GM13976 (cell line): ENCODE results near the gene C1orf105.

ENCODE experiments used
- DNase-seq: peaks from one replicate; pipeline ENCODE4 v3.0.0; 2012; ENCODE audit warnings: low spot score
- in situ Hi-C: fragments of 300-500 bp; cut with MboI; formaldehyde crosslinking; loops from one replicate; pipeline ENCODE4 v1.12.0; 2022; ENCODE audit warnings: low sequenced_read_pairs, mixed read lengths, inconsistent platforms; ENCODE audit not compliant: unreplicated experiment
- TF ChIP-seq, protein P1 (sequence below): IDR thresholded peaks from 2 replicates; pipeline ENCODE4 v1.5.1; 2012; ENCODE audit warnings: borderline replicate concordance, mild to moderate bottlenecking; ENCODE audit not compliant: insufficient read depth; ENCODE audit errors: extremely low read depth, missing control alignments, control extremely low read depth

Gene C1orf105

GRCh38 chr1:172476218-172476811 lies 55.8 kb downstream of the C1orf105 start:
- in situ Hi-C loops = no loop called here
- TF ChIP-seq, protein P1, sequence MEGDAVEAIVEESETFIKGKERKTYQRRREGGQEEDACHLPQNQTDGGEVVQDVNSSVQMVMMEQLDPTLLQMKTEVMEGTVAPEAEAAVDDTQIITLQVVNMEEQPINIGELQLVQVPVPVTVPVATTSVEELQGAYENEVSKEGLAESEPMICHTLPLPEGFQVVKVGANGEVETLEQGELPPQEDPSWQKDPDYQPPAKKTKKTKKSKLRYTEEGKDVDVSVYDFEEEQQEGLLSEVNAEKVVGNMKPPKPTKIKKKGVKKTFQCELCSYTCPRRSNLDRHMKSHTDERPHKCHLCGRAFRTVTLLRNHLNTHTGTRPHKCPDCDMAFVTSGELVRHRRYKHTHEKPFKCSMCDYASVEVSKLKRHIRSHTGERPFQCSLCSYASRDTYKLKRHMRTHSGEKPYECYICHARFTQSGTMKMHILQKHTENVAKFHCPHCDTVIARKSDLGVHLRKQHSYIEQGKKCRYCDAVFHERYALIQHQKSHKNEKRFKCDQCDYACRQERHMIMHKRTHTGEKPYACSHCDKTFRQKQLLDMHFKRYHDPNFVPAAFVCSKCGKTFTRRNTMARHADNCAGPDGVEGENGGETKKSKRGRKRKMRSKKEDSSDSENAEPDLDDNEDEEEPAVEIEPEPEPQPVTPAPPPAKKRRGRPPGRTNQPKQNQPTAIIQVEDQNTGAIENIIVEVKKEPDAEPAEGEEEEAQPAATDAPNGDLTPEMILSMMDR = no peak

DNA sequence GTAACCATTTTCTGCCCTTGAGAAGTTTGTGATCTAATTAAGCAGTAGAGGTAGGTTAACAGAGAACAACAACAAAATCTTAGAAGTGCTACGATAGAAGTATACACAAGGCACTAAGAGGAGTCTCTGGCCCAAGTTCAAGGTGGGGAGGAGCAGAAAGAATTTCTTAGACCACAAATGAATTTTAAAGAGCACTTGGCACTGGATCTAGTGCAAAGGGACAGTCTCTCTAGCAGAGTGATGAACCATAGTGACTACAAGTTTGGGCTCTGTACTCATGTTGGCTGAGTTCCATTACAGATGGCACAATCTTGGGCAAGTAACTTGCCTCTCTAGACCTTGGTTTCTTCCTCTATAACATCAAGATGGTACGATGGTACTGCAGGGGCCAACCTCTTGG lies 56.7 kb downstream of the C1orf105 start:
- in situ Hi-C loops = no loop called here
- no peak for DNase-seq
- TF ChIP-seq, protein P1 = no peak

More at GRCh38 chr1:172476218-172476811, 55.8 kb downstream of the C1orf105 start:
- no peak for DNase-seq

DNA sequence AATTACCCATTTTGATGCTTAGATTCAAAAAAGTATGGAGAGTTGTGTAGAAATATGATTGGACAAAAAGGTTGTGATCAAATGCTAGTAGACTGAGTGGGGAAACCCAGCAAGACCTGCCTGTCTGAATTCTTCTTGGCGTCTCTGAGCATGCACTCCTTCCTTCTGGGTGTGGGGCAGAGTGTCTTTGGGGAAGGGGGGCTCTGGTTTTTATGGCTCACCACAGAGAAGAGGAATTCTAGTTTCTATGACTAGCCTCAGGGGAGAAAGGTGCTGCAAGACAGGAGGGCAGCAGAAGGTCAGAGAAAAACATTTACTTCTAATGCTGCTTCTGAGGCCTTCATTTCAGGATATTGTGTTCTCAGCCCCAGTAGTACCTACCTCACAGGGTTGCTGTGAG lies 57.3 kb downstream of the C1orf105 start:
- in situ Hi-C loops = no loop called here
- TF ChIP-seq, protein P1 = no peak
- DNase-seq = no peak

- TF ChIP-seq, protein P1 = no peak
- no peak for DNase-seq
- in situ Hi-C loops = no loop called here
Measured at GRCh38 chr1:172478485-172478884, 58.0 kb downstream of the C1orf105 start.

- in situ Hi-C loops = no loop called here
- no peak for DNase-seq
- TF ChIP-seq, protein P1 = no peak
Measured at GRCh38 chr1:172480431-172480830, 59.9 kb downstream of the C1orf105 start.

DNA sequence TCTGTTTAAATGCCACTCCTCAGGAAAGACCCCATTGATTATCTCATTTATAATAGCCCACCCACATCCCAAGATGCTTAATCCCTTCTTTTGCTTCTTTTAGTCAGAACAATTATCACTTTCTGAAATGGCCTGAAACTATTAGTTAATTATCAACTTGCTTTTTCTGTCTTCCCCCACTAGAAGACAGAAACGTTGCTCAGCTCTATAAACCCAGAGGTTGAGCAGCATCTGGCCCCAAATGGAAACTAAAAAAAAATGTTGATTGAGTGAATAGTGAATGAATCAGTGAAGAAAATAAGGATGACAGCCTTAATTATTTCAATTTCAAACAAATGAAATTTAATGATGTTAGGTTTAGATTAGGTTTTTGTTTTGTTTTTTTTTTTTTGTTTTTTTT lies 61.6 kb downstream of the C1orf105 start:
- in situ Hi-C loops = no loop called here
- TF ChIP-seq, protein P1 = no peak
- no peak for DNase-seq
